Hippocampal formation (tissue), 2 donors: ENCODE data around the gene GLT6D1.
A peak's percentile ranks its signal among the peaks of the same experiment; 100 is the strongest.

Experiments used
- DNase-seq, 2 donors: peaks; one replicate each; lab custom pipeline; 2025; lab: John Stamatoyannopoulos, UW

The GLT6D1 gene

GRCh38 chr9:135608294-135608998, 30.9 kb downstream of the GLT6D1 start:
- DNase-seq: no peak

- no peak for DNase-seq
Measured at GRCh38 chr9:135607401-135608293, 31.7 kb downstream of the GLT6D1 start.

- DNase-seq: no peak
Measured at GRCh38 chr9:135606885-135607259, 32.5 kb downstream of the GLT6D1 start.

- DNase-seq: no peak
Measured at GRCh38 chr9:135605238-135605781, 34.0 kb downstream of the GLT6D1 start.

GRCh38 chr9:135604437-135605237, 34.7 kb downstream of the GLT6D1 start:
- DNase-seq: no peak

GRCh38 chr9:135602789-135603481, 36.4 kb downstream of the GLT6D1 start:
- DNase-seq: peak in 1 of 2 donors; percentile 3

GRCh38 chr9:135601988-135602387, 37.4 kb downstream of the GLT6D1 start:
- no peak for DNase-seq

- DNase-seq: no peak
Measured at GRCh38 chr9:135600296-135600817, 39.0 kb downstream of the GLT6D1 start.

GRCh38 chr9:135596211-135596610, 43.1 kb downstream of the GLT6D1 start:
- DNase-seq: no peak

- DNase-seq: no peak
Measured at GRCh38 chr9:135592625-135593024, 46.7 kb downstream of the GLT6D1 start.

GRCh38 chr9:135592331-135592590, 47.1 kb downstream of the GLT6D1 start:
- no peak for DNase-seq

- no peak for DNase-seq
Measured at GRCh38 chr9:135591506-135592330, 47.6 kb downstream of the GLT6D1 start.

GRCh38 chr9:135590486-135591079, 48.8 kb downstream of the GLT6D1 start:
- no peak for DNase-seq

- no peak for DNase-seq
Measured at GRCh38 chr9:135589596-135590485, 49.5 kb downstream of the GLT6D1 start.

- DNase-seq: no peak
Measured at GRCh38 chr9:135588886-135589595, 50.3 kb downstream of the GLT6D1 start.

- no peak for DNase-seq
Measured at GRCh38 chr9:135588371-135588770, 51.0 kb downstream of the GLT6D1 start.

- no peak for DNase-seq
Measured at GRCh38 chr9:135587658-135588057, 51.7 kb downstream of the GLT6D1 start.

- no peak for DNase-seq
Measured at GRCh38 chr9:135586601-135587109, 52.7 kb downstream of the GLT6D1 start.
